Activated CD4-positive, alpha-beta memory T cell treated with anti-CD3 and anti-CD28 coated beads for 36 hours (primary cell): ENCODE measurements around the gene FAXDC2. TPM values are rescaled to one million over a fixed set of nuclear protein-coding genes. Genes with fewer than 3 reads are reported as not detected.

Experiments
- CTCF ChIA-PET: fragments of 350-600 bp; sonication (Branson Sonifier 250); formaldehyde crosslinking; loops from one replicate; lab custom pipeline; 2021; ENCODE audit warnings: antibody characterized with exemption, inconsistent platforms; lab: Charles Lee
- POLR2A ChIA-PET: fragments of 350-600 bp; sonication (Branson Sonifier 250); formaldehyde crosslinking; loops from one replicate; lab custom pipeline; 2021; ENCODE audit warnings: antibody characterized with exemption; lab: Charles Lee
- DNase-seq: peaks from one replicate; pipeline ENCODE4 v3.0.0-alpha.2; 2020
- H3K27ac Mint-ChIP-seq: one replicate; pipeline ENCODE4 v1.8.0; 2021; ENCODE audit warnings: mixed read lengths
- H3K27me3 Mint-ChIP-seq: one replicate; pipeline ENCODE4 v1.8.0; 2021; ENCODE audit warnings: mixed read lengths
- H3K36me3 Mint-ChIP-seq: one replicate; pipeline ENCODE4 v1.8.0; 2021; ENCODE audit warnings: mixed read lengths
- H3K4me1 Mint-ChIP-seq: one replicate; pipeline ENCODE4 v1.8.0; 2021; ENCODE audit warnings: low read depth, mixed read lengths
- H3K4me3 Mint-ChIP-seq: one replicate; pipeline ENCODE4 v1.8.0; 2021; ENCODE audit warnings: mild to moderate bottlenecking, mixed read lengths
- H3K9me3 Mint-ChIP-seq: one replicate; pipeline ENCODE4 v1.8.0; 2021; ENCODE audit warnings: mixed read lengths
- intact Hi-C: fragments of 100-400 bp; cut with micrococcal nuclease; formaldehyde crosslinking; loops from one replicate; pipeline ENCODE4 v1.15.1; 2023
- total RNA-seq, 2 experiments: library from RNA; stranded (reverse); gene quantifications; one replicate each; pipeline ENCODE4 v1.2.3, GENCODE V29; 2021

FAXDC2 gene
- total RNA-seq, 2 experiments from 2014 or later = not detected

GRCh38 chr5:154858972-154859871, 8.8 kb upstream of the FAXDC2 start:
- Mint-ChIP-seq H3K27me3 (no peaks in the 10 kb centered on the region), H3K4me1 (peaks cover 45% of the 10 kb centered on the region), H3K4me3 (peak overlapping the region; percentile 86), H3K36me3 (peaks cover 20% of the 10 kb centered on the region), H3K9me3 (no peaks in the 10 kb centered on the region), H3K27ac (peak overlapping the region; percentile 100)
- CTCF ChIA-PET = interaction anchor here (1.0 kb wide), 1 partner anchor 209 kb away, joined by 3 read pairs; no protein-coding TSS in a partner anchor
- intact Hi-C loops = loop anchor here (1.0 to 10.0 kb wide), 9 partner anchors 30 to 1543 kb away; partner anchors contain the start of genes FAM114A2, GALNT10, LARP1 and MFAP3
- peak; percentile 23 for DNase-seq
- POLR2A ChIA-PET = interaction anchor here (0.6 to 1.9 kb wide), 8 partner anchors 79 to 412 kb away, joined by 3 to 9 read pairs (median 4); partner anchors contain the start of gene GEMIN5

GRCh38 chr5:154858297-154858971, 8.0 kb upstream of the FAXDC2 start, which contains the start of gene CNOT8:
Gene CNOT8, plus strand, starts transcription at chr5:154858627. Its CDS starts 4,652 bp downstream, at chr5:154863279.
- peaks cover 44% of the 10 kb centered on the region for H3K4me1 Mint-ChIP-seq
- peak within 1 kb of the TSS; percentile 86 for H3K4me3 Mint-ChIP-seq
- no peaks in the 10 kb centered on the region for H3K9me3 Mint-ChIP-seq
- peaks cover 15% of the 10 kb centered on the region for H3K36me3 Mint-ChIP-seq
- no peaks in the 10 kb centered on the region for H3K27me3 Mint-ChIP-seq
- peak within 1 kb of the TSS; percentile 100 for H3K27ac Mint-ChIP-seq
- DNase-seq = peak; percentile 98
- intact Hi-C loops = loop anchor here (1.0 to 10.0 kb wide), 9 partner anchors 29 to 1544 kb away; partner anchors contain the start of genes FAM114A2, GALNT10, LARP1 and MFAP3
- POLR2A ChIA-PET = interaction anchor here (0.6 to 1.9 kb wide), 7 partner anchors 79 to 411 kb away, joined by 3 to 9 read pairs (median 4); partner anchors contain the start of gene GEMIN5
- CTCF ChIA-PET = interaction anchor here (2.8 kb wide), 1 partner anchor 209 kb away, joined by 12 read pairs; no protein-coding TSS in a partner anchor

- intact Hi-C loops = loop anchor here (1.0 to 10.0 kb wide), 9 partner anchors 28 to 1545 kb away; partner anchors contain the start of genes FAM114A2, GALNT10, LARP1 and MFAP3
- CTCF ChIA-PET = interaction anchor here (1.1 to 2.8 kb wide), 3 partner anchors 28 to 208 kb away, joined by 3 to 12 read pairs (median 4); no protein-coding TSS in a partner anchor
- no peaks in the 10 kb centered on the region for H3K27me3 Mint-ChIP-seq
- peaks cover 10% of the 10 kb centered on the region for H3K36me3 Mint-ChIP-seq
- peak overlapping the region; percentile 100 for H3K27ac Mint-ChIP-seq
- peak overlapping the region; percentile 86 for H3K4me3 Mint-ChIP-seq
- no peaks in the 10 kb centered on the region for H3K9me3 Mint-ChIP-seq
- POLR2A ChIA-PET = interaction anchor here (0.9 to 1.9 kb wide), 7 partner anchors 12 to 411 kb away, joined by 3 to 9 read pairs (median 4); partner anchors contain the start of gene GEMIN5
- peaks cover 38% of the 10 kb centered on the region for H3K4me1 Mint-ChIP-seq
- DNase-seq = peak; percentile 88
Observed at GRCh38 chr5:154857530-154858296, 7.3 kb upstream of the FAXDC2 start.

- H3K4me3 Mint-ChIP-seq = no peak overlapping the region
Observed at GRCh38 chr5:154851351-154851750, 948 bp upstream of the FAXDC2 start.

GRCh38 chr5:154849791-154850201, 607 bp downstream of the FAXDC2 start:
- intact Hi-C loops = loop anchor here (10.0 kb wide), 2 partner anchors 165 to 655 kb away; partner anchors contain the start of gene GALNT10
- no peak for DNase-seq
- ChIA-PET POLR2A (no interaction called here), CTCF (no interaction called here)
- H3K4me1 Mint-ChIP-seq = no peaks in the 10 kb centered on the region
- H3K27me3 Mint-ChIP-seq = no peaks in the 10 kb centered on the region
- H3K27ac Mint-ChIP-seq = no peak overlapping the region
- no peak overlapping the region for H3K4me3 Mint-ChIP-seq
- no peaks in the 10 kb centered on the region for H3K9me3 Mint-ChIP-seq
- H3K36me3 Mint-ChIP-seq = no peaks in the 10 kb centered on the region

More at GRCh38 chr5:154851351-154851750, 948 bp upstream of the FAXDC2 start:
- no peak for DNase-seq
- no peaks in the 10 kb centered on the region for H3K27me3 Mint-ChIP-seq
- ChIA-PET CTCF (no interaction called here), POLR2A (no interaction called here)
- H3K27ac Mint-ChIP-seq = no peak overlapping the region
- H3K4me1 Mint-ChIP-seq = no peaks in the 10 kb centered on the region
- no peaks in the 10 kb centered on the region for H3K36me3 Mint-ChIP-seq
- no peaks in the 10 kb centered on the region for H3K9me3 Mint-ChIP-seq
- intact Hi-C loops = loop anchor here (10.0 kb wide), 2 partner anchors 167 to 657 kb away; partner anchors contain the start of gene GALNT10

GRCh38 chr5:154849264-154849785, 1.1 kb downstream of the FAXDC2 start:
- ChIA-PET POLR2A (no interaction called here), CTCF (no interaction called here)
- no peaks in the 10 kb centered on the region for H3K36me3 Mint-ChIP-seq
- H3K4me3 Mint-ChIP-seq = no peak overlapping the region
- no peaks in the 10 kb centered on the region for H3K9me3 Mint-ChIP-seq
- no peak for DNase-seq
- no peaks in the 10 kb centered on the region for H3K4me1 Mint-ChIP-seq
- no peak overlapping the region for H3K27ac Mint-ChIP-seq
- no peaks in the 10 kb centered on the region for H3K27me3 Mint-ChIP-seq
- intact Hi-C loops = no loop called here

GRCh38 chr5:154844809-154845208, 5.6 kb downstream of the FAXDC2 start:
- Mint-ChIP-seq H3K4me1 (no peaks in the 10 kb centered on the region), H3K27me3 (no peaks in the 10 kb centered on the region), H3K9me3 (no peaks in the 10 kb centered on the region), H3K4me3 (no peak overlapping the region), H3K36me3 (no peaks in the 10 kb centered on the region), H3K27ac (no peak overlapping the region)
- intact Hi-C loops = no loop called here
- ChIA-PET POLR2A (interaction anchor here (1.5 kb wide), 1 partner anchor 12 kb away, joined by 4 read pairs; no protein-coding TSS in a partner anchor), CTCF (interaction anchor here (0.9 kb wide), 1 partner anchor 391 kb away, joined by 3 read pairs; no protein-coding TSS in a partner anchor)
- DNase-seq = no peak

GRCh38 chr5:154842689-154843530, 7.5 kb downstream of the FAXDC2 start:
- no peak overlapping the region for H3K4me3 Mint-ChIP-seq
- H3K4me1 Mint-ChIP-seq = no peaks in the 10 kb centered on the region
- no peak overlapping the region for H3K27ac Mint-ChIP-seq
- CTCF ChIA-PET = no interaction called here
- POLR2A ChIA-PET = no interaction called here
- H3K36me3 Mint-ChIP-seq = no peaks in the 10 kb centered on the region
- intact Hi-C loops = no loop called here
- no peak for DNase-seq
- H3K27me3 Mint-ChIP-seq = no peaks in the 10 kb centered on the region
- H3K9me3 Mint-ChIP-seq = no peaks in the 10 kb centered on the region

GRCh38 chr5:154841273-154841661, 9.1 kb downstream of the FAXDC2 start:
- ChIA-PET POLR2A (no interaction called here), CTCF (no interaction called here)
- H3K27ac Mint-ChIP-seq = no peak overlapping the region
- no peak for DNase-seq
- no peaks in the 10 kb centered on the region for H3K27me3 Mint-ChIP-seq
- intact Hi-C loops = no loop called here
- no peaks in the 10 kb centered on the region for H3K4me1 Mint-ChIP-seq
- H3K9me3 Mint-ChIP-seq = no peaks in the 10 kb centered on the region
- H3K36me3 Mint-ChIP-seq = no peaks in the 10 kb centered on the region
- no peak overlapping the region for H3K4me3 Mint-ChIP-seq
